ENCODE data around the gene IRS4. TPM values are rescaled to one million over a fixed set of nuclear protein-coding genes. Genes with fewer than 3 reads are reported as not detected.

The IRS4 gene
- total RNA-seq, 2 experiments from 2014 or later, result not detected

GRCh38 chrX:108726748-108727147, 9.6 kb downstream of the IRS4 start:
- Mint-ChIP-seq H3K27ac (no peak overlapping the region), H3K4me3 (no peak overlapping the region), H3K36me3 (ENCODE audit: low read depth) (no peaks in the 10 kb centered on the region), H3K27me3 (peaks cover 7% of the 10 kb centered on the region), H3K9me3 (no peaks in the 10 kb centered on the region), H3K4me1 (ENCODE audit: low read depth) (no peaks in the 10 kb centered on the region)
- ChIA-PET POLR2A (no interaction called here), CTCF (no interaction called here)
- ATAC-seq (no peak), DNase-seq (no peak)
- no peak for TF ChIP-seq CTCF (IDR thresholded peaks at IDR 0.05)
- intact Hi-C loops (cut with micrococcal nuclease), result no loop called here

GRCh38 chrX:108722561-108722960, 13.8 kb downstream of the IRS4 start:
- ATAC-seq, result no peak

GRCh38 chrX:108712886-108713285, 23.5 kb downstream of the IRS4 start:
- intact Hi-C loops (cut with micrococcal nuclease), result no loop called here
- ChIA-PET POLR2A (no interaction called here), CTCF (no interaction called here)
- Mint-ChIP-seq H3K4me3 (no peak overlapping the region), H3K9me3 (peaks cover 3% of the 10 kb centered on the region), H3K27ac (no peak overlapping the region), H3K27me3 (no peaks in the 10 kb centered on the region), H3K4me1 (ENCODE audit: low read depth) (no peaks in the 10 kb centered on the region), H3K36me3 (ENCODE audit: low read depth) (no peaks in the 10 kb centered on the region)
- no peak for DNase-seq
- ATAC-seq, result no peak
- no peak for TF ChIP-seq CTCF (IDR thresholded peaks at IDR 0.05)

More at GRCh38 chrX:108722561-108722960, 13.8 kb downstream of the IRS4 start:
- no peak for TF ChIP-seq CTCF (IDR thresholded peaks at IDR 0.05)
- Mint-ChIP-seq H3K27me3 (no peaks in the 10 kb centered on the region), H3K27ac (no peak overlapping the region), H3K4me1 (ENCODE audit: low read depth) (no peaks in the 10 kb centered on the region), H3K9me3 (no peaks in the 10 kb centered on the region), H3K4me3 (no peak overlapping the region), H3K36me3 (ENCODE audit: low read depth) (no peaks in the 10 kb centered on the region)
- ChIA-PET CTCF (no interaction called here), POLR2A (no interaction called here)
- no peak for DNase-seq
- intact Hi-C loops (cut with micrococcal nuclease), result no loop called here

GRCh38 chrX:108704839-108705238, 31.5 kb downstream of the IRS4 start:
- DNase-seq, result no peak
- Mint-ChIP-seq H3K4me1 (ENCODE audit: low read depth) (no peaks in the 10 kb centered on the region), H3K27me3 (no peaks in the 10 kb centered on the region), H3K9me3 (no peaks in the 10 kb centered on the region), H3K27ac (no peak overlapping the region), H3K4me3 (no peak overlapping the region), H3K36me3 (ENCODE audit: low read depth) (no peaks in the 10 kb centered on the region)
- POLR2A ChIA-PET, result no interaction called here
- intact Hi-C loops (cut with micrococcal nuclease), result no loop called here
- no peak for ATAC-seq
- no peak for TF ChIP-seq CTCF (IDR thresholded peaks at IDR 0.05)
- CTCF ChIA-PET, result no interaction called here

GRCh38 chrX:108702530-108702929, 33.8 kb downstream of the IRS4 start:
- no peaks in the 10 kb centered on the region for H3K27me3 Mint-ChIP-seq
- H3K4me3 Mint-ChIP-seq, result no peak overlapping the region
- POLR2A ChIA-PET, result no interaction called here
- no peaks in the 10 kb centered on the region for H3K36me3 Mint-ChIP-seq (ENCODE audit: low read depth)
- no peak overlapping the region for H3K27ac Mint-ChIP-seq
- no peaks in the 10 kb centered on the region for H3K9me3 Mint-ChIP-seq
- no peaks in the 10 kb centered on the region for H3K4me1 Mint-ChIP-seq (ENCODE audit: low read depth)
- CTCF ChIA-PET, result no interaction called here
- no peak for DNase-seq
- intact Hi-C loops (cut with micrococcal nuclease), result no loop called here
- no peak for ATAC-seq
- no peak for TF ChIP-seq CTCF (IDR thresholded peaks at IDR 0.05)

Data from activated CD8-positive, alpha-beta T cell treated with anti-CD3 and anti-CD28 coated beads for 36 hours (primary cell).